CD4-positive, alpha-beta T cell treated with Interleukin-6 for 4 hours (primary cell): ENCODE data around the gene HIPK2.

Experiments used
- DNase-seq: peaks from one replicate; pipeline ENCODE4 v3.0.0-alpha.2; 2020; ENCODE audit warnings: mixed read lengths

The HIPK2 gene

GRCh38 chr7:139645572-139646523, 131.9 kb downstream of the HIPK2 start:
- peak; percentile 93 for DNase-seq

- DNase-seq: peak; percentile 29
Observed at GRCh38 chr7:139643951-139644585, 133.7 kb downstream of the HIPK2 start.

- no peak for DNase-seq
Observed at GRCh38 chr7:139642283-139642682, 135.5 kb downstream of the HIPK2 start.

- DNase-seq: no peak
Observed at GRCh38 chr7:139641337-139641992, 136.3 kb downstream of the HIPK2 start.

GRCh38 chr7:139640681-139641080, 137.1 kb downstream of the HIPK2 start:
- no peak for DNase-seq

- DNase-seq: no peak
Observed at GRCh38 chr7:139639563-139639962, 138.2 kb downstream of the HIPK2 start.

- peak; percentile 66 for DNase-seq
Observed at GRCh38 chr7:139635526-139636302, 142.1 kb downstream of the HIPK2 start.

- no peak for DNase-seq
Observed at GRCh38 chr7:139634087-139634486, 143.7 kb downstream of the HIPK2 start.

- no peak for DNase-seq
Observed at GRCh38 chr7:139631520-139632031, 146.2 kb downstream of the HIPK2 start.

GRCh38 chr7:139630643-139631519, 146.9 kb downstream of the HIPK2 start:
- no peak for DNase-seq

- no peak for DNase-seq
Observed at GRCh38 chr7:139629392-139630082, 148.3 kb downstream of the HIPK2 start.

- no peak for DNase-seq
Observed at GRCh38 chr7:139627831-139628230, 150.0 kb downstream of the HIPK2 start.

- DNase-seq: peak; percentile 59
Observed at GRCh38 chr7:139626817-139627216, 151.0 kb downstream of the HIPK2 start.

- no peak for DNase-seq
Observed at GRCh38 chr7:139623518-139623917, 154.3 kb downstream of the HIPK2 start.

GRCh38 chr7:139620676-139621344, 157.0 kb downstream of the HIPK2 start:
- peak; percentile 64 for DNase-seq

- no peak for DNase-seq
Observed at GRCh38 chr7:139619367-139619657, 158.5 kb downstream of the HIPK2 start.

GRCh38 chr7:139618482-139619366, 159.1 kb downstream of the HIPK2 start:
- DNase-seq: peak; percentile 67

GRCh38 chr7:139617074-139617473, 160.7 kb downstream of the HIPK2 start:
- DNase-seq: no peak

- DNase-seq: no peak
Observed at GRCh38 chr7:139614886-139615285, 162.9 kb downstream of the HIPK2 start.
